HEK293 (cell line): ENCODE measurements around the gene STUM.

Experiments used
- HOXA7 ChIP-seq: sonication (generic); formaldehyde crosslinking; IDR thresholded peaks from 2 replicates; pipeline ENCODE4 v1.8.1; 2022; ENCODE audit warnings: missing genetic modification reagents, borderline replicate concordance
- HOXC10 ChIP-seq: sonication (generic); formaldehyde crosslinking; IDR thresholded peaks from 2 replicates; pipeline ENCODE4 v1.8.1; 2023; ENCODE audit warnings: mild to moderate bottlenecking, missing genetic modification reagents
- KLF1 ChIP-seq: fragments of 450-650 bp; formaldehyde crosslinking; IDR thresholded peaks from 2 replicates; pipeline ENCODE4 v1.5.1; 2016; ENCODE audit warnings: missing biosample characterization, missing genetic modification characterization
- KLF8 ChIP-seq: fragments of 450-650 bp; formaldehyde crosslinking; IDR thresholded peaks from 2 replicates; pipeline ENCODE4 v1.5.1; 2016; ENCODE audit warnings: missing biosample characterization, missing genetic modification characterization
- PRDM2 ChIP-seq: fragments of 450-650 bp; formaldehyde crosslinking; IDR thresholded peaks from 2 replicates; pipeline ENCODE4 v1.5.1; 2016; ENCODE audit warnings: missing biosample characterization, missing genetic modification characterization, borderline replicate concordance
- TCF7L2 ChIP-seq: IDR thresholded peaks from 2 replicates; pipeline ENCODE4 v1.6.1; 2011; ENCODE audit warnings: low read depth, mild to moderate bottlenecking, inconsistent platforms, low read length, moderate library complexity, borderline replicate concordance
- ZBTB17 ChIP-seq: fragments of 450-650 bp; formaldehyde crosslinking; IDR thresholded peaks from 2 replicates; pipeline ENCODE4 v1.5.1; 2016; ENCODE audit warnings: missing biosample characterization, missing genetic modification characterization
- ZFP3 ChIP-seq: fragments of 450-650 bp; formaldehyde crosslinking; IDR thresholded peaks from 2 replicates; pipeline ENCODE4 v1.5.1; 2016; ENCODE audit warnings: low read depth, missing biosample characterization, missing genetic modification characterization
- ZNF10 ChIP-seq: fragments of 450-650 bp; formaldehyde crosslinking; IDR thresholded peaks from 2 replicates; pipeline ENCODE4 v1.5.1; 2017; ENCODE audit warnings: missing biosample characterization, missing genetic modification characterization
- ZNF133 ChIP-seq: fragments of 450-650 bp; formaldehyde crosslinking; IDR thresholded peaks from 2 replicates; pipeline ENCODE4 v1.5.1; 2016; ENCODE audit warnings: missing biosample characterization, missing genetic modification characterization
- ZNF148 ChIP-seq: fragments of 450-650 bp; formaldehyde crosslinking; IDR thresholded peaks from 2 replicates; pipeline ENCODE4 v1.5.0; 2017; ENCODE audit warnings: missing biosample characterization, missing genetic modification characterization, borderline replicate concordance
- ZNF24 ChIP-seq: fragments of 450-650 bp; formaldehyde crosslinking; IDR thresholded peaks from 2 replicates; pipeline ENCODE4 v1.5.1; 2016; ENCODE audit warnings: missing biosample characterization, missing genetic modification characterization
- ZNF280C ChIP-seq: fragments of 450-650 bp; formaldehyde crosslinking; IDR thresholded peaks from 2 replicates; pipeline ENCODE4 v1.5.1; 2016; ENCODE audit warnings: missing biosample characterization, missing genetic modification characterization
- ZNF311 ChIP-seq: fragments of 450-650 bp; formaldehyde crosslinking; IDR thresholded peaks from 2 replicates; pipeline ENCODE4 v1.5.1; 2017; ENCODE audit warnings: missing biosample characterization, missing genetic modification characterization, borderline replicate concordance
- ZNF350 ChIP-seq: fragments of 450-650 bp; formaldehyde crosslinking; IDR thresholded peaks from 2 replicates; pipeline ENCODE4 v1.5.0; 2017; ENCODE audit warnings: missing biosample characterization, mild to moderate bottlenecking, missing genetic modification characterization
- ZNF366 ChIP-seq: fragments of 450-650 bp; formaldehyde crosslinking; conservative IDR thresholded peaks from 2 replicates; pipeline ENCODE4 v1.5.1; 2016; ENCODE audit warnings: missing biosample characterization, missing genetic modification characterization
- ZNF394 ChIP-seq: fragments of 450-650 bp; formaldehyde crosslinking; IDR thresholded peaks from 2 replicates; pipeline ENCODE4 v1.5.1; 2016; ENCODE audit warnings: missing biosample characterization, missing genetic modification characterization, mild to moderate bottlenecking, moderate library complexity, borderline replicate concordance
- ZNF423 ChIP-seq: fragments of 450-650 bp; formaldehyde crosslinking; IDR thresholded peaks from 2 replicates; pipeline ENCODE4 v1.5.1; 2016; ENCODE audit warnings: missing biosample characterization, missing genetic modification characterization
- ZNF473 ChIP-seq: fragments of 450-650 bp; formaldehyde crosslinking; IDR thresholded peaks from 2 replicates; pipeline ENCODE4 v1.5.1; 2017; ENCODE audit warnings: missing biosample characterization, missing genetic modification characterization
- ZNF48 ChIP-seq: fragments of 450-650 bp; formaldehyde crosslinking; IDR thresholded peaks from 2 replicates; pipeline ENCODE4 v1.5.1; 2016; ENCODE audit warnings: missing biosample characterization, missing genetic modification characterization
- ZNF621 ChIP-seq: fragments of 450-650 bp; formaldehyde crosslinking; IDR thresholded peaks from 2 replicates; pipeline ENCODE4 v1.5.1; 2017; ENCODE audit warnings: missing biosample characterization, missing genetic modification characterization
- ZNF707 ChIP-seq: fragments of 450-650 bp; formaldehyde crosslinking; IDR thresholded peaks from 2 replicates; pipeline ENCODE4 v1.5.1; 2016; ENCODE audit warnings: missing biosample characterization, missing genetic modification characterization
- ZNF776 ChIP-seq: fragments of 450-650 bp; formaldehyde crosslinking; IDR thresholded peaks from 2 replicates; pipeline ENCODE4 v1.5.0; 2017; ENCODE audit warnings: missing biosample characterization, missing genetic modification characterization, borderline replicate concordance
- ZNF785 ChIP-seq: fragments of 450-650 bp; formaldehyde crosslinking; IDR thresholded peaks from 2 replicates; pipeline ENCODE4 v1.5.1; 2016; ENCODE audit warnings: missing biosample characterization, missing genetic modification characterization
- TF ChIP-seq, protein P1 (sequence below): fragments of 450-650 bp; IDR thresholded peaks from 2 replicates; pipeline ENCODE4 v1.5.1; 2018; ENCODE audit warnings: missing biosample characterization, missing genetic modification characterization
- TF ChIP-seq, protein P2 (sequence below): fragments of 450-650 bp; formaldehyde crosslinking; optimal IDR thresholded peaks from 2 replicates; pipeline ENCODE3; 2016; ENCODE audit warnings: missing biosample characterization, mild to moderate bottlenecking, missing genetic modification characterization

Gene STUM

GRCh38 chr1:226649244-226649643 lies 100.7 kb downstream of the STUM start (continued):
- TF ChIP-seq PRDM2 (tag by site-specific recombination) (0 out of 2 replicates have a peak, but pooled peaks have one; percentile 78), ZNF473 (tag by site-specific recombination) (no peak), TCF7L2 (no peak), ZNF394 (no peak), ZNF148 (tag by site-specific recombination) (peak; percentile 57; the same call in 1 of the 2 replicates), ZNF10 (no peak), ZNF707 (no peak; the same call in none of the 2 replicates), KLF8 (tag by site-specific recombination) (no peak), ZBTB17 (no peak), ZNF785 (tag by site-specific recombination) (no peak), HOXA7 (CRISPR knock-in tag) (no peak), ZNF423 (tag by site-specific recombination) (no peak), ZNF24 (tag by site-specific recombination) (no peak), HOXC10 (CRISPR knock-in tag) (no peak), ZFP3 (tag by site-specific recombination) (no peak), ZNF621 (tag by site-specific recombination) (0 out of 2 replicates have a peak, but pooled peaks have one; percentile 72), ZNF48 (tag by site-specific recombination) (no peak), ZNF350 (tag by site-specific recombination) (no peak), ZNF133 (no peak; the same call in 1 of the 2 replicates), ZNF311 (tag by site-specific recombination) (0 out of 2 replicates have a peak, but pooled peaks have one; percentile 25), KLF1 (no peak), ZNF776 (tag by site-specific recombination) (no peak), ZNF280C (tag by site-specific recombination) (0 out of 2 replicates have a peak, but pooled peaks have one; percentile 35), ZNF366 (tag by site-specific recombination) (no peak)
- TF ChIP-seq, protein P1, sequence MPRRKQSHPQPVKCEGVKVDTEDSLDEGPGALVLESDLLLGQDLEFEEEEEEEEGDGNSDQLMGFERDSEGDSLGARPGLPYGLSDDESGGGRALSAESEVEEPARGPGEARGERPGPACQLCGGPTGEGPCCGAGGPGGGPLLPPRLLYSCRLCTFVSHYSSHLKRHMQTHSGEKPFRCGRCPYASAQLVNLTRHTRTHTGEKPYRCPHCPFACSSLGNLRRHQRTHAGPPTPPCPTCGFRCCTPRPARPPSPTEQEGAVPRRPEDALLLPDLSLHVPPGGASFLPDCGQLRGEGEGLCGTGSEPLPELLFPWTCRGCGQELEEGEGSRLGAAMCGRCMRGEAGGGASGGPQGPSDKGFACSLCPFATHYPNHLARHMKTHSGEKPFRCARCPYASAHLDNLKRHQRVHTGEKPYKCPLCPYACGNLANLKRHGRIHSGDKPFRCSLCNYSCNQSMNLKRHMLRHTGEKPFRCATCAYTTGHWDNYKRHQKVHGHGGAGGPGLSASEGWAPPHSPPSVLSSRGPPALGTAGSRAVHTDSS: no peak
- TF ChIP-seq, protein P2, sequence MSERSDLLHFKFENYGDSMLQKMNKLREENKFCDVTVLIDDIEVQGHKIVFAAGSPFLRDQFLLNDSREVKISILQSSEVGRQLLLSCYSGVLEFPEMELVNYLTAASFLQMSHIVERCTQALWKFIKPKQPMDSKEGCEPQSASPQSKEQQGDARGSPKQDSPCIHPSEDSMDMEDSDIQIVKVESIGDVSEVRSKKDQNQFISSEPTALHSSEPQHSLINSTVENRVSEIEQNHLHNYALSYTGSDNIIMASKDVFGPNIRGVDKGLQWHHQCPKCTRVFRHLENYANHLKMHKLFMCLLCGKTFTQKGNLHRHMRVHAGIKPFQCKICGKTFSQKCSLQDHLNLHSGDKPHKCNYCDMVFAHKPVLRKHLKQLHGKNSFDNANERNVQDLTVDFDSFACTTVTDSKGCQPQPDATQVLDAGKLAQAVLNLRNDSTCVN (tag by site-specific recombination): peak; percentile 28
